ENCODE results near the gene PACSIN2.
"Not testable (repeated sequence)": the region's sequence is repeated elsewhere in the genome, so short reads cannot be mapped to it uniquely, and the experiment has no call there.

Gene PACSIN2, protein sequence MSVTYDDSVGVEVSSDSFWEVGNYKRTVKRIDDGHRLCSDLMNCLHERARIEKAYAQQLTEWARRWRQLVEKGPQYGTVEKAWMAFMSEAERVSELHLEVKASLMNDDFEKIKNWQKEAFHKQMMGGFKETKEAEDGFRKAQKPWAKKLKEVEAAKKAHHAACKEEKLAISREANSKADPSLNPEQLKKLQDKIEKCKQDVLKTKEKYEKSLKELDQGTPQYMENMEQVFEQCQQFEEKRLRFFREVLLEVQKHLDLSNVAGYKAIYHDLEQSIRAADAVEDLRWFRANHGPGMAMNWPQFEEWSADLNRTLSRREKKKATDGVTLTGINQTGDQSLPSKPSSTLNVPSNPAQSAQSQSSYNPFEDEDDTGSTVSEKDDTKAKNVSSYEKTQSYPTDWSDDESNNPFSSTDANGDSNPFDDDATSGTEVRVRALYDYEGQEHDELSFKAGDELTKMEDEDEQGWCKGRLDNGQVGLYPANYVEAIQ

DNA sequence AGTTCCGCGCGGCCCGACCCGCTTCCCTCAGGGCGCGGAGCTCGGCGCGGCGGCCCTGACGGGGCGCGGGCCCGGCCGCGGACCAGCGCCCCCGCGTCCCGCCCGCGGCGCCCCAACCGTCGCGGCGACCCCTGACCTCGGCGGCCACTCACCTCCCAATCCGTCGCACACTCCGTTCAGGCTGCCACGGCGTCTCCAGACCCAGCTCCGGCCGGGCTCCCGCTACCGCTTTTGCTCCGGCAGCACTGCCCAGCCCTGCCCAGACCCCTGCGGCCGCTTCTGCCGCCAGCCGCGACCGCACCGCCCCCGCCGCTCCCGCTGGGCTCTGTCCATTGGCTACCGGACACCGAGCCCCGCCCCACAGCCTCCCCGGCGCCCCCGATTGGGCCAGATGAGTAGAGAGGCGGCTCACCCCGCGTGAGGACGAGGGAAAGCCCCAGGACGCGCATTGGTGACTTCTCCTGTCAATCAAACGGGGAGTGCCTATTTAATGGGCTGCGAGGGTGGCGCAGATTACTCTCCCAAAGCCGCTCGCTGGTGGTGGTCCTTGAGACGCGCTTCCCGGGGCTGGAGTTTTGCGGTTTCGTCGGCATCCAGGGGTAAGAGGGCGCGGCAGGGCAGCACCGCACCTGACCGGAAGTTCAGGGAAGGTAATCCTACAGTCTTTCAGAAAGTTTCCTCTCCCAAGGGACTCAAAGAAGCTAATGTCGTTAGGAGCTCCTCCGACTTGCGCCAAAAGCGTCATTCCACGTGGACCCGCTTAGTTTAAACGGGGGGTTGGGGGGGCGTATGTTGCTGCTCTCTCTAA, at the start of gene PACSIN2:
PACSIN2 (minus strand) TSS at position 281 of the 808 bp plus-strand sequence. CDS start 103,069 bp downstream, outside the sequence.
- peak; percentile 95 to 98 for DNase-seq (ENCODE audit: low read depth in 2 of 2, low spot score in 1 of 2)

DNA sequence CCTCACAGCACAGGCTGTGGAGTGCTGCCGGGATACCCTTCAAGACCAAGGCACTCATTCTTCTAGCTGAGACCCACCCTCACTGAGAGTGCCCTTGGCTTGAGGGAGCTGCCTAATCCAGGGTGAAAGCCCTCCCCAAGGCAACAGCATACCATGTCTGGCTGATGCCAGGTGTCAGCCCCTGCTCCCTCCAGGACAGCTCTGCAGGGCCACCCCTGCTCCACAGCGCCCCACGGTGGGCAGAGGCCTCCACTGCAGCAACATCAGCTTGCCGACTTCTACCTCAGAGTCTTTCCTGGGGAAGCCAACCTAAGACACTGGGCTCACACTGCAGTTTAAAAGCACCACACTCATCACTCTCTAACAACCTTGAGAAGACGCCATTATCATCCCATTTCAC, 45.2 kb upstream of the PACSIN2 start:
- no peak for DNase-seq (ENCODE audit: low read depth in 2 of 2, low spot score in 1 of 2)

DNA sequence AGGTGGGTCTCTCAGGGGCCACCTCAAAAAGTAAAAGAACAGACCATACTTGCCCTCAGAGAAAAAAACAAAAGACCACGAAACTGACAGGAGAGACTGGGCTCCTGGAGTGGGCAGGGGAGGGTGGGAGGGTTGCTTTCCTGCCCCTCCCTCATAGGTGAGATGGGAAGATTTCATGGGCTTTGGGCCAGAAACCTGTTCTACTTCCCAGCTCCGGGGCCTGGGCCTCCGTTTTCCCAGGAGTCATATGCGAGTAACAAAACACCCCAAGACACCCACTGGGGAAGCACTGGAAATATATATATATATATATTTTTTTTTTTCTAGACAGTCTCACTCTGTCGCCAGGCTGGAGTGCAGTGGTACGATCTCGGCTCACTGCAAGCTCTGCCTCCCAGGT, 42.7 kb upstream of the PACSIN2 start:
- no peak for DNase-seq (ENCODE audit: low read depth in 2 of 2, low spot score in 1 of 2)

DNA sequence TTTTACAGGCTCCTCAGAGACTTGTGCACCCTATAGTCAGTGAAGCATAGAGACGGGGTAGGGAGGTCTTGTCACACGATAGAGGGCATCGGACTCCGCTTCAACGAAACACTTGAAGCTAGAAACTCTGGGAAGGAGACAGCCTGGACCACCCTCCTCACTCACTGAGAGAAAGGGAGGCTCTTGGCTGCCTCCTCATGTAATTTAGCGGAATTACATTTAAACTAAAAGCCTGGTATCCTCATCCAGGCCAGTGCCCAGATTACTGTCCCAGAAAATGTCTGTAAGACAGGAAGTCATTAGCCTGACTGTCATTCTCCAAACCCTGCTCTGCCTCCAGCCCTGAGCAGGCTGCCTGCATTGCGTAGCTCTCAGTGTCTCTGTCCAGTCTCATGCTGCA, 38.2 kb upstream of the PACSIN2 start:
- no peak for DNase-seq (ENCODE audit: low read depth in 2 of 2, low spot score in 1 of 2)

DNA sequence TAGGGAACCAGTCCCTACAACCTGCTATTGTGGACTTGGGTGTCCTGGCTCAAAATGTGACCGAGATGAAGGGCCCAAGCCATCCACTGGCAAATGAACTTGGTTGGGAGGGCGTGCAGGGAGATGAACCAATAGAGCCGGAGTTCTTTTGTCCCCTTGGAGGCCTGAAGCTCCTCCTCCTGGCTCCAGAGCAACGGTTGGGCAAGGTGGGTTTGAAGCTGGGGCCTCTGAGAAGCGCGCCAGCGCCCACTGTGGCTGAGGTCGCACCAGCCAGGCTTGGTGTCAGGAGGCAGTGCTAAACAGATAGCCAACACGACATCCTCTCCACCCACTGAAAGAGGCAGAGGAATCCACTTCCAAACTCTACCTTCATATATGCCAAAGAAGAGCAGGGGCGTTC, 36.0 kb upstream of the PACSIN2 start:
- DNase-seq (ENCODE audit: low read depth in 2 of 2, low spot score in 1 of 2), result no peak

DNA sequence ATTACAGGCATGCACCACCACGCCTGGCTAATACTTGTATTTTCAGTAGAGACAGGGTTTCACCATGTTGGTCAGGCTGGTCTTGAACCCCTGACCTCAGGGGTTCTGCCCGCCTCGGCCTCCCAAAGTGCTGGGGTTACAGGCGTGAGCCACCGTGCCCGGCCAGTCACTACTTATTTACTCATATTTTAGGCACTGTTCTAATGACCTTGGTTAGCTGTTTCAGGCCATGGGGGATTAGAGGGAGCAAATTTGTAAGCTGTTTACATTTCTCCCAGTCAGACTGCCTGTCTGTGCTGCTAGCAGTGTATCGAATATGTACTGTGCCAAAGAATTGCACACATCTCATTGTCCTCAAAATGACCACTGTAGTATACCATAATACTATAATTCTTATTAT, 32.7 kb upstream of the PACSIN2 start:
- no peak for DNase-seq (ENCODE audit: low read depth in 2 of 2, low spot score in 1 of 2)

DNA sequence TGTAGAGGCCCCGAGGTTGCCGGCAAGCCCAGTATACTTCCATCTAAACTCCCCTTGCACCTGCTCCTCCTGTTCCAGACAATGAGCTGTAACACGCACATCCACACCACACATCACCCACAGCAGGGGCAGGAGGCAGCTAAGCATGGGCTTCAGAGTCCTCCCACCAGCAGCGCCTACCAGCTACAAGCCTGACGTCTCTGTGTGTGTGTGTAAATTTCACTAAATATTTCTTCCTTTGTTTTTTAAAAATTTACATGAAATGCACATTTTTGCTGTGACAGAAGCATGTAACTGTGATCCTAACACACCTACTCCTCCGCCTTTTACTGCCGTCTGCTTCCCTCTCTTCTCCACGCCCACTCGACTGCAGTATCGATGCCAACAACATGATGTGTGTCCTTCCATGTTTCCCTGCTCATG, 29.4 kb upstream of the PACSIN2 start:
- no peak for DNase-seq (ENCODE audit: low read depth in 2 of 2, low spot score in 1 of 2)

DNA sequence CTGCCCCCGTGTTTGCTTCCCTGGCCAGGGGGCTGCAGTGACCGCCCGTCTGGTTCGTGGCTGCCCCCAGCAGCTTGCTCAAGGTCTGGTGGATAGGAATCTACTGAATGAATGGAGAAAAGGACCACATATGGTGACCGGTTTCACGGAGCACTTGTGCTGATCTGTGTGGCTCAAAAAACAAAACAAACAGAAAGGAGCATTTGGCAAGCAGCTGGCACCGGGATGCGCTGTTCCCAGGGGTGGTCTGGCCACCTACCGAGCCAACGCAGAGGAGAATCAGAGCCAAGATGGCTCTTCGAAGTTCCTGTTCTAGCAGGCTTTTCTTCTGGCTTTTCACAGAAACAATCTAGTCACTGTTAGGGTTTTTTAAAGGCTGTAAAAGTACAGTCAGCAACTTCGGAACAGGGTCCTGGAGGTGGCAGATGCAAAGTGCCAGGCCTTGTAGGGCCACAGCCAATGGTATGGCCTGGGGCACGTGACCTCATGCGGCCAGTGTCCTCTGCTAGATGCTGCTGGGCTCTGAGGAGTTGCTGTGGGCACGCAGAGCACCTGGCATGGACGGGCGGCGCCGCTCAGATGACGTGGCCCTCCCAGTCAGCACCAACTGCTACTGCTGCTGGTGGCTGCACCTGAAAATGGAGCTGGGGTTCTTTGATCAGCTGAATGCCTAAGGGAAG, 27.3 kb upstream of the PACSIN2 start:
- DNase-seq (ENCODE audit: low read depth in 2 of 2, low spot score in 1 of 2), result no peak

DNA sequence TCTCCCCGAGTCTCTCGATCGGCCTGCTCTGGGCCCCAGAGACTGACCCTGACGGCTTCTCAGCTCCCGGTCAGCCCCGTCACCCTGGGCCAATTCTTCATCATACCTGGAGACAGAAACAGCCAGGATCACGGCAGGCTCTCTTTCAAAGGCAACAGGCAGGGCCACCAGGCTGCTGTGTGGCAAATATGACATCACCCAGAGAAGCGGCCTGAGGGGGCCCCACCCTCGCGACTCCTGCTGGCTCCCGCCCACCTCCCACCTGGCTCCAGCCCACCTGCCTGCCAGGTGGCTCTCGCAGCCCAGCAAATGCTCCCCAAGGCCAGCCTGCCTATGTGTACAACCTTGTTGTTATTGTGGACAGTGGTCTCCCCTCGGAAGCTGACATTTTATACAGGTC, 24.9 kb upstream of the PACSIN2 start:
- DNase-seq (ENCODE audit: low read depth in 2 of 2, low spot score in 1 of 2), result no peak

DNA sequence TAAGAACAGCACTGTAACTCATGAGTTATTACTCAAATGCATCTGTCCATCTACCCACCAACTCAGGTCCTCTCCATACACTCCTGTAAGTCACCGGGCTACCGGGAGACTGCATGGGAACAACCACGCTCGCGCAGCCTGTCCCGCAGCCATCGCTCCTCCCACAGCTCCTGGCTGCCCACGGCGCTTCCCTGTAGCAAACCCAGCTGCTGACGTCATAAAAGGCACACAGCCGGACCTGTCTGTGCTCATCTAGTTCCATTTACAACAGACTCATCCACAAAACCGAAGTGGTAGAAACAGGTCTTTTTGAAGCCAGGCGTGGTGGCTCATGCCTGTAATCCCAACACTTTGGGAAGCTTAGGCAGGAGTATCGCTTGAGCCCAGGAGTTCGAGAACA, 23.4 kb upstream of the PACSIN2 start:
- no peak for DNase-seq (ENCODE audit: low read depth in 2 of 2, low spot score in 1 of 2)

DNA sequence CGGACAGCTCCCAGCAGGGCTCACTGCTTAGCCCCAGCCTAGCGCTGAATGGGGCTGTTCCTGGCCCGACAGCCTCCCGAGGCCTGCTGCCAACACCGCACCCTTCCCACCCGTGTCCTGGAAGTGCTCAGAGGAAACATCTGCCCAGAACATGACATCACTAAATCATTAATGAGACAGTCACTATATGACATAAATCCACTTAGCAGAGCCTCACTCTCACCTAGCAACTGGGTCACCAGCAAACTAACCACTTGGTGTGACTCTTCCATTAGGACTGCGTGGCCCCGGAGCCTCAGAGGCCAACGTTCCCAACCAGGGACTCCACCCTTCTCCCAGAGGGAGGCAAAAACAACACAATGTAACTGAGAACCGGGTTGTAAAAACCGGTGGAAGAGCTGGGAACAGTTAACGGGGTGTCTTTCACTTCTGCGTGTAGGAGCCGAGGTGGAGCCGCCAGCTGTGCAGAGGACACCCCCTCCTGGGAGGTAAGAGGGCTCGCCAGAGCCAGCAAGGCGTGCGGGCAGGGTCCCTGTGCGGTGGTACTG, 21.4 kb upstream of the PACSIN2 start:
- no peak for DNase-seq (ENCODE audit: low read depth in 2 of 2, low spot score in 1 of 2)

DNA sequence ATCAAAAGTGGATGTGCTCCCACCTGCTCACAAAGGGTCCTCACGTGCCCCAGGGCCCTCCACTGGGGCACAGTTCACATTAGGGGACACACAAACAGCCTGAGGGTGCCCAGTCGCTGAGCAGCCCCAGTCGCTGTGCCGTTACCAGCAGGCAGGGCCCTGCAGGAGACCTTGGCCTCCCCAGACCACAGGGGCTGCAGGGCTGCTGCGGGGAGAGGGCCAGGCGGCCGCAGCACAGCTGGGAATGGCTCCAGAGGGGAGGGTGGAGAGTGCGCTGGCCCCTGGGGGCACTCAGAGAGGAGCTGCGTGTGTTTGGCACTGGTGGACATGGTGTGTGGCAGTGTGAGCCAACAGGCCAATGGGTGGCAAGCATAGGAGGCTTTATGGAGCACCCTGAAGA, 20.3 kb upstream of the PACSIN2 start:
- DNase-seq (ENCODE audit: low read depth in 2 of 2, low spot score in 1 of 2), result no peak

DNA sequence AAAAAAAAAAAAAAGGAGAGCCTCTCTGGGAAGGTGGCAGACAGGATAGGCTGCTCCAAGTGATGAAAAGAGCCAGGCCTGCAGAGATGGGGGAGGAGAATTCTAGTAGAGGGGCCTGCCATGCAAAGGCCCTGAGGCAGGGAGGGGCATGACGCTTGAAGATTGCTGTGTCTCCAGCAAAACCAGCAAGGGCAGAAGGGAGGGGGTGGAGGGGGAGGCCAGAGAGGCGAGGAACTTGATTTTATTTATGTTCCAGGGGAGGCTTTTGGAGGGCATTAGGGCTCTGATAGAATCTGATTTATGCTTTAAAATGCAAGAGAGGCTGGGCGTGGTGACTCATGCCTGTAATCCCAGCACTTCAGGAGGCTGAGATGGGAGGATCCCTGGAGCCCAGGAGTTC, 16.7 kb upstream of the PACSIN2 start:
- DNase-seq (ENCODE audit: low read depth in 2 of 2, low spot score in 1 of 2), result no peak

DNA sequence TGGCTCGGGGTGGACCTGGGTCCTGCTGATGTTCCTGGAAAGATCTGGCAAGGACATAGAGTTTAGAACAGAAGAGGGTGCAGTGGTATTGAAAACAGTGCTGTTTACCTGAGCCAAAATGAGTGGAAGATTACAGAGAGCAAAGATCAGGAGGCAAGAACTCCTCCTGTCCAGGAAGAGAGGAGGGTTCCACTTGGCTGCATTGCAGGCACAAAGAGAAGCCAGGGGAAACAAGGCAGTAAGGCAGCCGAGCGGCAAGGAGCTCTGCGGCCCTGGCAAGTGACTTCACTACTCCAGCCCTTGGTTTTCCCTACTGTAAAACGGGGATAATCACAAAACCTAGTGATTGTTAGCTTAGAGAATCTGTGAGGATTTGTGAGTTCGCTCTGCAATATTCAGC, 3.7 kb upstream of the PACSIN2 start:
- no peak for DNase-seq (ENCODE audit: low read depth in 2 of 2, low spot score in 1 of 2)

DNA sequence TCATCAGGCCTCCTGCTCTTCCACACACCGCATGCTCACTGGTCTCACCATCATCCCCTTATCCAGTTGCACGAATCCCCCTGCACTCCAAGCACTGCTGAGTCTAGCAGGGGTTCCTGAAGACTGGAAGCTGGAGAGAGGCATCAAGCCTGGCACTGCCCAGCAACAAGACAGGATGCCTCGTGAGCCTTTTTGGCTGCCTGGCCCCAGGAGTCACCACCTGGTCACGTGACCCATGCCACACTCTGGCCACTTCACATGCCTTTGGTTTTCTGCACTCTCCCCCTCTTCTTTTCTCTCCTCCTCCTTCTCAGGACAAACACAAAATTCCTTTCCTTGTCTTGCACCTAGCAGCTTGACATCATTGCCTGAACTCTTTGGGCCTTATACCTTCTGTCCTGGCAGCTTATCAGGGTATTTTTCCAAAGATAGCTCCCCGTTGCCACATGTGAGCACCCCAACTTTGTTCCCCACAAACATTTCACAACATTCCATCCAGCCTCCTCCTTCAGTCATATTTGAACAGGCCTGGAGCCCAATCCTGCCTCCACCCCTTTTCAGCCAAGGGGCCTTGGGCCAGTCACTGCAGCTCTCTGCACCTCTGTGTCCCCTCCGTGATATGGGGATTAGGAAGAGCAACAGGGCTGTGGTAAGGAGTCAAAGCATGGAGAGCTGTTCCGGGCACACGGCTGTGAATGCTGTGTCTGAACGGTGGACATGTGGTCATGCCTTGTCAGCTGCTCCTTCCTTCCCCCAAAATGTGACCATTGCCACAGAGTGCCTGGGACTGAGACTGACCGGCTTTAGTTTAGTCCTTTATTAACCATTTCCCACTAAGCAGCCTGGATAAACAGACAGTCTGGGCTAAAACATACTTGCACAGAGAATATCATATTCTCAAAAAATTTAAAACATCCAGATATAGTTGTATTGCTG, 2.8 kb upstream of the PACSIN2 start:
- no peak for DNase-seq (ENCODE audit: low read depth in 2 of 2, low spot score in 1 of 2)

DNA sequence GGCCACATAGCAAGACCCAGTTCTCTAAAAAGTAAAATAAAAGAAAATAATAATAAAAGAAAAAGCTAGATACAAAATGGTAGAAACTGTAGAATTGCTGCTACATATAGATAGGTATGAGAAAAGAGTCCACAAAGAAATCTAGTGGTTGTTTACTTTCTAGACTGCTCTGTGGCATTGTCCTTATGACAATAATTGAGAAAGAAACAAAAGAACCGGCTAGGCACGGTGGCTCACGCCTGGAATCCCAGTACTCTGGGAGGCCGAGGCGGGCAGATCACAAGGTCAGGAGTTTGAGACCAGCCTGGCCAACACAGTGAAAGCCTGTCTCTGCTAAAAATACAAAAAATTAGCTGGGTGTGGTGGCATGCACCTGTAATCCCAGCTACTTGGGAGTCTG, 1.2 kb upstream of the PACSIN2 start:
- not testable (repeated sequence) for DNase-seq (ENCODE audit: low read depth in 2 of 2, low spot score in 1 of 2)

DNA sequence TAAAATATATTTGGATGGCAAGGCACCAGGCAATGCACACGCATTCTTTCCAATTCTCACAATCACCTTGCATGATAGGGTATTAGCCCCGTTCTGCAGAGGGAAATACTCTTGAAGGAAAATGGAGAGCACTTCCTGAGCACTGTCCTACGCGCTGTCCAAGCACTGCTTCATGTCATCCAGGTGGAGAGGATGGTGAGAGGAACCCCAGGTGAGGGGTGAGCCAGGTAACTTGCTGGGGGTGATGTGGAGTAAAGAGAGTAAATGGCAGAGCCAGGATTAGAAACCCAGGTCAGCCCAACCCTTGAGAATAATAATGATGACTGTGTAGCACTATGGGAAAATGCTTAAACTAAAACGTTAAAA, 711 bp upstream of the PACSIN2 start:
- no peak for DNase-seq (ENCODE audit: low read depth in 2 of 2, low spot score in 1 of 2)

DNA sequence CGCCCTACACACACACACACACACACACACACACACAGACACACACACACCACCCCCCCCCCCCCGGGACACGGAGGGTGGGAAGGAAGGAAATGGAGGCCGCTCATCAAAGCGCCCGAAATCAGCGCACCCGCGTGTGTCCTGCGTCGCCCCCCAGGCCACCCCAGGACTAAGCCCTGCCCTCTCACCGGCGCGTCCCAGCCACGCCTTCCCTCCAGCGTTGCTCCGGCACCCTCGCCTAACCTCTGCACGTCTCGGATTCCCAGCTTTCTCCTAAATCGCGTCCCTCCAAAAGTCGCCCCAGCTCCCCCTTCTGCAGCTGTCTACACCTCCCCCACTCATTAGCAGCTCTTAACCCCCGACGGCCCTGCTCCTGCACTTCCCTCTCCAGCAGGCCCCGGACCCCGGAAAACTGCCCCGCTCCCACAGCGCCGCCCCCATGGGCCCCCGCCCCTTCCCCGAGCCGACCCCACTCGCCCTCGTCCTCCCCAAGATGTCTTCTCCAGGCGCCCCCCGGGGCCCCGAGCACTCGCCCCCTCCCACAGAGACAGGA, 557 bp downstream of the PACSIN2 start:
- no peak for DNase-seq (ENCODE audit: low read depth in 2 of 2, low spot score in 1 of 2)

DNA sequence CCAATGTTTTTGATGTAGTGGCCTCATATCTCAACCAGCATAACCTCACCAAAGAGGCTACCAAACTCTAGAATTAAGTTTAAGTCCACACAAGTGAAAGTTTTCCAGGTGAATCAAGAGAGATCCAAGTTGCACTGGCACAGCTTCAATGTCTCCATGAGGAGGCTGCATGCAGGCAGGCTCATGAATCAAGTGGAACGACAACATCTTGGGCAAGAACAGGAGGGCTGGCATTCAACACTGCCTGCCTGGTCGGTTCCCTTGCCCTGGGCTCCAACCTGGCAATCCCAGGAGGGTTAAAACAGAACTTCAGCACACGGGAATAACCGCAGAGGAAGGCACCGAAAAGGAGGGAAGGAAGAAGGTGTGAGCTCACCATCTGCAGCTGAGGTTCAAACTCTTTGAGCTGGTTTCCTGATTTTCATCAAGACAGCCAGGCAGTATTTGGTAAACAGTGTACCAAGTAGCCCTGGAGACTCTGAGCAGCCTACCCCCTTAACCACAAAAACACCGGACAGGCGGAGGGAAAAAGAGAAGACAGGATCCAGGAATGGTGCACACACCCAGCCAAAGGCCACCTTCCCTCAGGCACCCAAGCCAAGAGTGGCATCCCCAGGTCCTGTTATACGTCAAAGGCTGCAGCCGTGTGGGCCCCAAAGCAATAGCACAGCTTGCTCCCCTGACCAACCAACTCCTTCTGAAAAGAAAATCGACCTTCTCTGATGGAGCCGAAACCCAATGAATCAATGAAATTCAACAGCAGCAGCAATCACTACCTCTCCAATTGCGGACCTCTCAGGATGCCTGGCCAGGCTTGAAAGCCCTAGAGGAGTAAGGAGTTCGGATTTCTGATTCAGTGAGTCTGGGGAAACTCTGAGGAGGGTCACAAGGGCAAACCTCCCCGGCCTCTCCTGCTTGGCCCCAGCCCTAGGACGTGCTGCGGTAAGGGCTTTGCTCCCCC, 1.3 kb downstream of the PACSIN2 start:
- no peak for DNase-seq (ENCODE audit: low read depth in 2 of 2, low spot score in 1 of 2)
